BE2C (cell line): ENCODE results near the gene UQCR11.

Experiments used
- DNase-seq: peaks from one replicate; pipeline ENCODE4 v3.0.0-alpha.2; 2020
- H3K27me3 ChIP-seq: fragments of 250-450 bp; sonication (Bioruptor Pico); 2 replicates; pipeline ENCODE4 v1.5.1; 2020; ENCODE audit warnings: mild to moderate bottlenecking
- H3K36me3 ChIP-seq: fragments of 250-450 bp; sonication (Bioruptor Pico); 2 replicates; pipeline ENCODE4 v1.5.1; 2020; ENCODE audit warnings: mild to moderate bottlenecking
- H3K4me1 ChIP-seq: fragments of 250-450 bp; sonication (Bioruptor Pico); 2 replicates; pipeline ENCODE4 v1.5.1; 2020
- H3K4me3 ChIP-seq: 2 replicates; pipeline ENCODE4 v1.5.1; 2011; ENCODE audit warnings: low read depth, low read length
- H3K9me3 ChIP-seq: fragments of 250-450 bp; sonication (Bioruptor Pico); 2 replicates; pipeline ENCODE4 v1.5.1; 2020
- TF ChIP-seq, protein P1 (sequence below): IDR thresholded peaks from 2 replicates; pipeline ENCODE4 v1.5.1; 2012; ENCODE audit warnings: mild to moderate bottlenecking, low read depth, low read length

Gene UQCR11

DNA sequence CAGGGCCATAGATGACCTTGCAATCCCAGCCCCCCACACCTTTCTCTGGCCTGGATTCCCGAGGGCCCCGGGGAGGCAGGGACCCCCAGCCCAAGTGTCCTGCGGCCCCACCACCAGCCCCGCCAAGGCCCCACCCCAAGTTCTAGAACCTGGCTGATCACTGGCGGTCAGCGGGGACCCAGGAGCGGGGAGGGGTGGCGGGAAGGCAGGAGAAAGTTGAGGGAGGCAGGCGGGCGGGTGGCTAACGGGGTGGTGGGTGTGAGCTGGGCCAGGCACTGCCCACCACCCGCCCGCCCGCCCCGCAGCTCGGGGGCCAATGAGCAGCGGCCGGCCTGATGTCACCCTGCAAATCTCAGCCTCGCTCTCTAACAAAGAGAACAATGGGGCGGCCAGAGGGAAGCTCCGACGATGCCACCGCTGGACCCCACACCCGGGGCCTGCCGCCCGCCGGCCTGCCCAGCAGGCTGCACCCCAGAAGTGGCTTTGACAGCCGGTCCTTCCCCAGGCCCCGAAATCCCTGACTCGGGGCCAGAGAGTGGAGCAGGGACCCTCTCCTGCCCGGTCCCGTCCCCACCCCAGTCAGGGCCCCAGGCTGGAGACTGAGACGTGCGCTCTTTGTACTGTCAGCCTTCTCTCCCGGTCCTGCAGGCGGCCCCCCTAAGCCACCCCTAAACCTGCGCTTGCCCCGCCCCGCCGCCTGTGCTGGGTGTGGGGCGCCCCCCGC lies 38.7 kb downstream of the UQCR11 start:
- no peaks in the 10 kb centered on the region for H3K4me1 ChIP-seq
- H3K36me3 ChIP-seq = peaks cover 36% of the 10 kb centered on the region
- peak overlapping the region; percentile 83 for H3K4me3 ChIP-seq
- peaks cover 7% of the 10 kb centered on the region for H3K9me3 ChIP-seq
- TF ChIP-seq, protein P1, sequence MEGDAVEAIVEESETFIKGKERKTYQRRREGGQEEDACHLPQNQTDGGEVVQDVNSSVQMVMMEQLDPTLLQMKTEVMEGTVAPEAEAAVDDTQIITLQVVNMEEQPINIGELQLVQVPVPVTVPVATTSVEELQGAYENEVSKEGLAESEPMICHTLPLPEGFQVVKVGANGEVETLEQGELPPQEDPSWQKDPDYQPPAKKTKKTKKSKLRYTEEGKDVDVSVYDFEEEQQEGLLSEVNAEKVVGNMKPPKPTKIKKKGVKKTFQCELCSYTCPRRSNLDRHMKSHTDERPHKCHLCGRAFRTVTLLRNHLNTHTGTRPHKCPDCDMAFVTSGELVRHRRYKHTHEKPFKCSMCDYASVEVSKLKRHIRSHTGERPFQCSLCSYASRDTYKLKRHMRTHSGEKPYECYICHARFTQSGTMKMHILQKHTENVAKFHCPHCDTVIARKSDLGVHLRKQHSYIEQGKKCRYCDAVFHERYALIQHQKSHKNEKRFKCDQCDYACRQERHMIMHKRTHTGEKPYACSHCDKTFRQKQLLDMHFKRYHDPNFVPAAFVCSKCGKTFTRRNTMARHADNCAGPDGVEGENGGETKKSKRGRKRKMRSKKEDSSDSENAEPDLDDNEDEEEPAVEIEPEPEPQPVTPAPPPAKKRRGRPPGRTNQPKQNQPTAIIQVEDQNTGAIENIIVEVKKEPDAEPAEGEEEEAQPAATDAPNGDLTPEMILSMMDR = no peak
- no peaks in the 10 kb centered on the region for H3K27me3 ChIP-seq
- DNase-seq = peak; percentile 86

DNA sequence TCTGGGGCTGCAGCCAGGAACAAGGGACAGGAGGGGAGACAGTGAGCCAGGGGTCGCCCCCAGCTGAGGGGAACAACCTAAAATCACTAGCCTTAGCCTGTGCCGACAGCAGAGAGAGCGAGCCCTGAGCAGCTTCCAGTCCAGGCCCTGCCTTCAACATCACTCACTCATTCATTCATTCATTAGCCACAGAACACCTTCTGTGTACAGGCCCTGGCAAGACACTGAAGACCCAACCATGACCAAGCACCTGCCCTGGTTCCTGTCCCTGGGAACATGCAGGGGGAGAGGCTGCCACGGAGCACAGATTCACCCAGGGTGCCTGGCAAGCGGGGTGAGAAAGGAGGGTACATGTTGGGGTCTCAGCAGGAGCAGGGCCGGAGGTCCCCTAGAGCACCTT lies 42.0 kb downstream of the UQCR11 start:
- Histone ChIP-seq H3K36me3 (peaks cover 50% of the 10 kb centered on the region), H3K27me3 (no peaks in the 10 kb centered on the region), H3K4me1 (no peaks in the 10 kb centered on the region), H3K4me3 (no peak overlapping the region), H3K9me3 (no peaks in the 10 kb centered on the region)
- DNase-seq = no peak
- TF ChIP-seq, protein P1 = no peak

DNA sequence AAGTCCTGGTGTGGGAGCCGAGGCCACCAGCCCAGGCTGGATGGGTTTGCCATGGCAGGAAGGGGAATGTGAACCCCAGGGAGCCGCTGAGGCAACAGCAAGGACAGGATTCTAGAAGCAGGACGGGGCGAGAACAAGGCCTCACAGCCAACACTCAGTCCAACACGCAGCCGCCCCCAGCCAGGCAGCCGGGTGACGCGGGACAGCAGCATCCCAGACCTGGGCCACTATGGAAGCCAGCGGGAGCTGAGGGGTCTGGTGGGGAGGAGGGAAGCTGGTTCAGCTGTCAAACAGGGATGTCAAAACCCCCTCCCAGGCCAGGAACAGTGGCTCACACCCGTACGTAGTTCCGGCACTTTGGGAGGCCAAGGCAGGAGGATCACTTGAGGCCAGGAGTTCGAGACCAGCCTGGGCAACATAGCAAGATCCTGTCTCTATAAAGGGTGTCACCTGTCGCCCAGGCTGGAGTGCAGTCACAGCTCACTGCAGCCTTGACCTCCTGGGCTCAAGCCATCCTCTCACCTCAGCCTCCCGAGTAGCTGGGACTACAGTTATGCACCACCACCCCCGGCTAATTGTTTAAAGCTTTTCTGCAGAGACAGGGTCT lies 43.9 kb downstream of the UQCR11 start:
- H3K27me3 ChIP-seq = no peaks in the 10 kb centered on the region
- TF ChIP-seq, protein P1 = no peak
- H3K36me3 ChIP-seq = peaks cover 50% of the 10 kb centered on the region
- H3K4me3 ChIP-seq = no peak overlapping the region
- no peaks in the 10 kb centered on the region for H3K4me1 ChIP-seq
- DNase-seq = no peak
- H3K9me3 ChIP-seq = no peaks in the 10 kb centered on the region

DNA sequence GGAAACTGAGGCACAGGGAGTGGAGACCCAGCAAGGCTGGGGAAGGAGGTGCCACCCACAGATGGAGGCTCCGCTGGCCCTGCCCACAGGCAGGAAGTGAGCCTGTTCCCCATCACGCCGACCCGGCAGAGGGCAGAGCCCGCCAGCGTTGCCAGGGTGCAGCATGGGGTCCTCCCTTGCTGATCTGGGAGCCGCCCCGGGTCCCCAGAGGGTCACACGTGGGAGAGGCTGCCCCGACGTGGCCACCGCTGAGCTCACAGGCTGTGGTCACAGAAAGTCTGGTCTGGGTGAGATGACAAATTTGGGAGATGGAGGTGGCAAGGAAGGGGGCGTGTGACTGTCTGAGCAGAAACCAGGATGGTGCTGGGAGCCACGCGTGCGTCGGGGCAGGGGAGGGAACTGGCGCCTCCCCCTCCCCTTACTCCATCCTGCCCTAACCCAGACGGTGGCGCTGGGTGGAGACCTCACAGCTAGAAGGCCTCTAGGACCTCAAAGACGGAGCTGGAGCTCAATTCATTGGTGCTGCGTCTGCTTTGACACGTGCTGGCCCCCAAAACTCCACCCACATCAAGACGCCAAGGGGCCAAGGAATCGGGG lies 44.9 kb downstream of the UQCR11 start:
- Histone ChIP-seq H3K36me3 (peaks cover 45% of the 10 kb centered on the region), H3K9me3 (no peaks in the 10 kb centered on the region), H3K4me3 (no peak overlapping the region), H3K4me1 (no peaks in the 10 kb centered on the region), H3K27me3 (no peaks in the 10 kb centered on the region)
- DNase-seq = no peak
- TF ChIP-seq, protein P1 = no peak

DNA sequence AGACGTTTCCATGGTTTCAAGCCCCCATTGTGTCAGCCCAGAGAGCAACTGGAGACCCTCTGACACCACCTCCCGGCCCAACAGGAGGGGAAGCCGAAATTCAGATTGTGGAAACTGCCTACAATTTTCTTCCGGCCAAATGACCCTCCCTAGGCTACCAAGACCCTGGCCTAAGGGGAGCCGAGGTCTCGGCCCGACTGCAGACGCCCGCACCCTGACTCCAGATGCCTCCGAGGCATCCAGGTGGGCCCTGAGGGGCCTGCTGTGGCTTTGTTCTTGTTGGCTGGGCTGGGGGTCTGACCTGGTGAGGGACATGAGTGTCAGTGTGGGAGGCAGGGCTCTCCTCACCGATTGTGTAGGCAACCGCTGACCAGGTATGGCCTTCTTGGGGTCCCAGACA lies 46.7 kb downstream of the UQCR11 start:
- no peaks in the 10 kb centered on the region for H3K9me3 ChIP-seq
- TF ChIP-seq, protein P1 = no peak
- no peak for DNase-seq
- no peaks in the 10 kb centered on the region for H3K27me3 ChIP-seq
- H3K4me1 ChIP-seq = no peaks in the 10 kb centered on the region
- no peak overlapping the region for H3K4me3 ChIP-seq
- H3K36me3 ChIP-seq = peaks cover 41% of the 10 kb centered on the region
